Right lobe of liver (tissue), 6 donors: Measurements from ENCODE around the gene HDAC4. TPM values are rescaled to one million over a fixed set of nuclear protein-coding genes. Genes with fewer than 3 reads are reported as not detected.

ENCODE experiments used
- ATAC-seq, 4 donors: fragments of 200-7000 bp; cut with Tn5 transposase; one replicate each; pipeline ENCODE4 v1.9.1; 2020; ENCODE audit warnings: mild to moderate bottlenecking in 4 of 4, moderate library complexity in 4 of 4
- DNase-seq, 3 donors: peaks; one replicate each; pipeline ENCODE4 v3.0.0-alpha.2; 2020
- H3K27ac ChIP-seq, 3 donors: fragments of 200-600 bp; one replicate each; pipeline ENCODE4 v1.8.0; 2022
- H3K27me3 ChIP-seq, 2 donors: fragments of 200-600 bp; one replicate each; pipeline ENCODE4 v1.8.0; 2022
- H3K36me3 ChIP-seq, 4 donors: fragments of 200-600 bp; sonication (generic) in 1 of 4; one replicate each; pipeline versions ENCODE4 v1.5.1 to v1.8.0; 2017 to 2022; ENCODE audit warnings: control low read depth in 1 of 4
- H3K4me1 ChIP-seq, 4 donors: fragments of 200-600 bp; sonication (generic) in 1 of 4; one replicate each; pipeline versions ENCODE4 v1.5.1 to v1.8.0; 2017 to 2022; ENCODE audit warnings: control low read depth in 1 of 4
- H3K4me3 ChIP-seq, 3 donors: fragments of 200-600 bp; one replicate each; pipeline ENCODE4 v1.8.0; 2022
- H3K9me3 ChIP-seq, 4 donors: fragments of 200-600 bp; sonication (generic) in 1 of 4; one replicate each; pipeline versions ENCODE4 v1.5.1 to v1.8.0; 2017 to 2022; ENCODE audit warnings: control low read depth in 1 of 4
- CTCF ChIP-seq, 4 donors: fragments of 200-600 bp in 3 of 4; fragments of 450-650 bp in 1 of 4; IDR thresholded peaks; one replicate each; pipeline versions ENCODE4 v1.5.1 to v1.8.0; 2016 to 2022; ENCODE audit warnings: antibody characterized with exemption in 4 of 4, mild to moderate bottlenecking in 2 of 4
- POLR2A ChIP-seq: fragments of 450-650 bp; IDR thresholded peaks from one replicate; pipeline ENCODE4 v1.6.1; 2017; ENCODE audit warnings: antibody characterized with exemption, mild to moderate bottlenecking
- WGBS: methylation state at CpG from one replicate; pipeline ENCODE4 v1.1.6; 2018; ENCODE audit warnings: low coverage, low lambda C conversion rate; ENCODE audit not compliant: insufficient coverage; ENCODE audit errors: missing lambda C conversion rate; 5-methylcytosine and 5-hydroxymethylcytosine counted together
- intact Hi-C, 2 donors: fragments of 100-400 bp; cut with DNase I; formaldehyde crosslinking; loops; one replicate each; pipeline versions ENCODE4 v1.11.2 to v1.14.1; 2022
- total RNA-seq, 6 experiments: library from RNA; depleted of rRNA in 2 of 6; stranded (reverse); fragments of >200 nt in 2 of 6; fragmentation: NEBNext Ultra II Directional in 3 of 6; extraction: Animal tissue kit (Norgen Biotek cat#: 25700) in 3 of 6; gene quantifications; one replicate each; pipeline versions ENCODE4 v1.1.0 to v1.2.4, GENCODE V29; 2016 to 2023
- donor health status: DM: no; HTN: yes; CAD: no.
- donor health status: DM: no; HTN: no; CAD: no.
- donor health status: DM: no; HTN: no; CAD: no.
- donor health status: DM: no; HTN: yes; CAD: no.
- donor health status: DM: no; HTN: yes; CAD: no.

The HDAC4 gene
- total RNA-seq, 6 experiments from 2014 or later: 8.9 to 22.4 (median 14.7) TPM

GRCh38 chr2:239313776-239314175, 87.0 kb downstream of the HDAC4 start:
- intact Hi-C loops: no loop called here
- H3K9me3 ChIP-seq: no peaks in the 10 kb centered on the region
- TF ChIP-seq POLR2A (no peak), CTCF (IDR thresholded peaks at IDR 0.05) (no peak)
- H3K4me3 ChIP-seq: no peak overlapping the region
- WGBS: 70% methylated on average over 5 of the region's 5 CpGs
- no peaks in the 10 kb centered on the region for H3K27me3 ChIP-seq
- DNase-seq: no peak
- ATAC-seq: no peak
- peaks cover 0 to 8% (median 0%) of the 10 kb centered on the region in 4 donors for H3K4me1 ChIP-seq
- no peaks in the 10 kb centered on the region for H3K36me3 ChIP-seq
- no peak overlapping the region for H3K27ac ChIP-seq

DNA sequence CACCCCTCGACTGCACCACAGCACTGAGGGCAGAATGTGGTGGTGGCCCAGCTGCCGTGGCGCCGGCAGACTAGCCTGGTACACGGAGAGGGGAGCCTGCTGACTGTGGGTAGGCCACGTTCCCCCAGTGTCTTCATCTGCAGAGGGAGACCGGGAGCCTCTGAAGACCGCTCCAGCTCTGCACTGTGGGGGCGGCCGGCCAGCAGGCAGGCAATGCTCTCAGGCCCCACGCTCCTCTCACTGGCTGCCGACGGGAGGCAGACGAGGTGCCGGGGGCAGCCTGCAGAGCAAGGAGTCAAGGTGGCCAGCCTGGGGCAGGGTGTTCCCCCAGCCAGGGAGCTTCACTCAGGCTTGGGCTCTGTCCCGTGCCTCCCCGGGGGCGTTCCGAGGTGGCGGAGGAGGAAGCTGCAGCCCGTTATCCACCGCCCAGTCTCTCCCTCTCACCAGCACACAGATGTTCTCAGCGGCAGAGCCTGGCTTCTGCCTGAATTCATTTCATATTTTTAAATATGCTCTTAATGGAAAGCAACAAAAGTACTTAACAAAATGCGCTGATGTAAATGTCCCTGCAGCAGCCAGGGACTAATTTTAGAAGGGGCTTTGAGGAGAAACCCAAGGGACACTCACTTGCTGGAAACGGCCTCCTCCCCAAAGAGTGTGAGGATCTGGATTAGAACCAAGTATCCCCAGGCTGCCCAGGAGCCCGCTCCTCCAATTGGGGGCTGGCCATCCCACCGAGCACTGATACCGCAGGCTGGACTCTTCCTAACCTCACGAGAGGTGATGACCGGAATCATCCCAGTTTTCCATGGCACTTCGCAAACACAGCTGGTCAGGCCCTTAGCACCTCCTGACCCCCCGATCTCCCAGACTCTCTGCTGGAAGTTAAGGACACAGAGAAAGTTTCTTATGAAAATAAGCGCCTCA, 87.8 kb downstream of the HDAC4 start:
- Histone ChIP-seq H3K27me3 (no peaks in the 10 kb centered on the region), H3K36me3 (no peaks in the 10 kb centered on the region), H3K9me3 (no peaks in the 10 kb centered on the region), H3K4me1 (peaks cover 0 to under 1% (median 0%) of the 10 kb centered on the region in 4 donors), H3K27ac (no peak overlapping the region), H3K4me3 (no peak overlapping the region)
- TF ChIP-seq CTCF (IDR thresholded peaks at IDR 0.05) (no peak), POLR2A (no peak)
- ATAC-seq (no peak), DNase-seq (peak in 1 of 3 donors; percentile 41)
- intact Hi-C loops: no loop called here
- WGBS: 87% methylated on average over 10 of the region's 33 CpGs

- Histone ChIP-seq H3K27me3 (no peaks in the 10 kb centered on the region), H3K36me3 (no peaks in the 10 kb centered on the region), H3K4me3 (no peak overlapping the region), H3K4me1 (no peaks in the 10 kb centered on the region), H3K27ac (no peak overlapping the region), H3K9me3 (no peaks in the 10 kb centered on the region)
- DNase-seq (no peak), ATAC-seq (no peak)
- intact Hi-C loops: no loop called here
- TF ChIP-seq CTCF (IDR thresholded peaks at IDR 0.05) (no peak), POLR2A (no peak)
- 89% methylated on average over 4 of the region's 10 CpGs for WGBS
Observed at GRCh38 chr2:239312081-239312511, 88.7 kb downstream of the HDAC4 start.

- Histone ChIP-seq H3K36me3 (no peaks in the 10 kb centered on the region), H3K27ac (no peak overlapping the region), H3K9me3 (no peaks in the 10 kb centered on the region), H3K4me1 (no peaks in the 10 kb centered on the region), H3K4me3 (no peak overlapping the region), H3K27me3 (no peaks in the 10 kb centered on the region)
- TF ChIP-seq POLR2A (no peak), CTCF (IDR thresholded peaks at IDR 0.05) (no peak)
- 67% methylated on average over 9 of the region's 28 CpGs for WGBS
- intact Hi-C loops: no loop called here
- no peak for ATAC-seq
- DNase-seq: peak in 2 of 3 donors; percentile 10 to 42
Observed at GRCh38 chr2:239311132-239312040, 89.4 kb downstream of the HDAC4 start.
